Measurements from ENCODE around the gene RPAIN. TPM values are rescaled to one million over a fixed set of nuclear protein-coding genes. Genes with fewer than 3 reads are reported as not detected.

Gene RPAIN, protein sequence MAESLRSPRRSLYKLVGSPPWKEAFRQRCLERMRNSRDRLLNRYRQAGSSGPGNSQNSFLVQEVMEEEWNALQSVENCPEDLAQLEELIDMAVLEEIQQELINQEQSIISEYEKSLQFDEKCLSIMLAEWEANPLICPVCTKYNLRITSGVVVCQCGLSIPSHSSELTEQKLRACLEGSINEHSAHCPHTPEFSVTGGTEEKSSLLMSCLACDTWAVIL
- total RNA-seq, result 10 to 100 TPM; 28.2 to 37.3 TPM

DNA sequence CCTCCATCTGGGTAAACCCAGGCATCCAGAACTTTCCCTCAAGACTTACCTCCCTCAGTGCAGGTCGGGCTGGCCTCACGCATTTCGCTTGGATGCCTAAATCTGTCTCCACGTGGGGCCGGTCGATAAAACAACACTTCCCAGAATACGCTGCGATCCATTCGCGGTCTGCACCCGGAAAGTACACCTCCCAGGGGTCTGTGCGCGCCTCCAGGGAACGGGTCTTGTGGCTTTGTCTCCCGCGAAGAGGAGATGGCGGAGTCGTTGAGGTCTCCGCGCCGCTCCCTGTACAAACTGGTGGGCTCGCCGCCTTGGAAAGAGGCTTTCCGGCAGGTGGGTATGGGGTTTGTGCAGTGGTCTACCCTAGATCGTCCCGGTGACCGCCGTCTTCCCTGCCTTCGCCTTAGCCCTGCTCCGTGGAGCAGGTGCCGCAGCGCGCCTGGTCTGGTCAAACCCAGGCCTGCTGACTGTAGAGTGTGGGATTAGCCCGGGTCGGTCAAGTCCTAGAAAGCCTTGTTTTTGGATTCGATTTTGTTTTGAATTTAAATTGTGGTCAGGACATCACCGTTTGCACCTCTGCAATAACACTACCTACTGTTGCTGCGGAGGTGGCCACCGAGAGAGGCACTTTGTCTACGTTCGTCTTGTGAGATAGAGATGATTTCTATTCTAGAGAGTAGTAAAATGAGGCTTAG lies at the start of gene RPAIN:
Gene RPAIN, plus strand, starts transcription at position 224 of the 695 bp plus-strand sequence. Its CDS starts 29 bp downstream, at position 253.

DNA sequence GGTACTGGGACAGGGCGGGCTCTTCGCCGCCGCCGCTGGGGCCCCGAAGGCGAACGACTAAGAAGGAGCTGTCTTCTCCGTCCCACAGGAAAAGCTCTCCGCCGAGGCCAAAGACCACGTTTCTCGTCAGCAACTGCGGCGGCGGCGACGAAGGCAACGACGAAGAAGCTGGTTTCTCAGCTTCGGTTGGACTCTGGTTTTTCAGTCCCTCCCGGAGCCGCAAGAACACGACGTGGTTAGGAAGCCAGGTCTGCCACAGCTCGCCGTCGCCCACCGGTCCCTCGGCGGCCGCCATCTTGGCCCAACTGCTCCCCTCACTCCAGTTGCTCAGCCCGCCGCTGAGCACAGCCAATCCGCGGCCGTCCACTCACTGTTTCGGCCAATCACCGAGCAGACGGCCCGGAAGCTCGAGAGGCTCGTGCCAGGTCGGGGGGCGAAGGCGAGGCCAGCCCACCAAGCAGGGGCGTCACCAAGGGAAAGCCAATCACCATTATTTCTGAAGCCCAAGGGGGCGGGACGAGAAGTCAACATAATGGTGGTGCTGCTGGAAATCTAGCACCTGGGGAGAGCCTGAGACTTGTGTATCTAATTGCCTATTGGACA lies 525 bp upstream of the RPAIN start, which contains the start of gene NUP88:
Gene NUP88, minus strand, starts transcription at position 307 of the 603 bp plus-strand sequence. Its CDS starts 12 bp downstream, at position 295.

DNA sequence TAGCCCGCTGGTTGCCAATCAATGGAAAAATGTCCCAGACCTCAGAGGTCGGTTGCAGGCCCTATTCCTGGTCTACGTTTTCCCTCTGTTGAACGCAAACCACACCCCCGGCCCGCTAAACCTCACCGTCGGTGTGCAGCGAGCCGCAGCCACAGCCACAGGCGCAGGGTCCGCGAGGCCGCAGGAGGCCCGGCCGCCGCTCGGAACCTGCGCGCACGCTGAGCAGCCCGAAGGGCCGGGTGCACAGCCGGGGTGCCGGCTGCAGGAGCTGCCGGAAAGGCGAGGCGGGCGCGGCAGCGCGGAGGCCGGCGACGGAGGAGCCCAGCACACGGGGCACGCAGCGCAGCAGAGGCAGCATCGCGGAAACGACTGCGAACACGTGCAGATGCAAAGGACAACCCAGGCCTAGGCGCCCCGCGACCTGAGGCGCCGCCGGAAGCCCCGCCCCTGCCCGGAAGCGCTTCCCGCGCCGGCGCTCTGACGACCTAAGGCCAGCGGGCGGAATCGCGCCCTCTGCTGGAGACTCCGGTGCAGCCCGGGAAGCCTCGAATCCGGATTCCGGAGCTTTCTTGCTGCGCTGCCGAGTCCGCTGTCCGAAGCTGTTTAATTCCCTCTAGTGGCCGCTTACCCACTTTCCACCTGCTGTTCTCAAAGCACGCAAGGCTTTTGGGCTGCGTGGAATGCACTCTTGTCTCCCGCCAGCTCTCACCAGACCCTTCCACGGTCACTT lies 18.9 kb downstream of the RPAIN start, which contains the start of gene C1QBP:
Gene C1QBP, minus strand, starts transcription at position 440 of the 730 bp plus-strand sequence. Its CDS starts 82 bp downstream, at position 358.

Other genes with a start within 250 kb of the RPAIN start
- gene ZNF594, start 228.3 kb upstream of the RPAIN start, total RNA-seq, result 10 to 100 TPM; 11.4 to 14.3 TPM
- gene SCIMP, start 185.3 kb upstream of the RPAIN start, total RNA-seq, result not detected
- gene RABEP1, start 137.9 kb upstream of the RPAIN start, total RNA-seq, result 10 to 100 TPM; 35.4 to 35.6 TPM
- 100 to 1,000 TPM in 1 of 2 donors, 10 to 100 TPM in 1; 54.7 to 102 TPM for gene NUP88, start 520 bp upstream of the RPAIN start, total RNA-seq
- gene C1QBP, start 19.0 kb downstream of the RPAIN start, total RNA-seq, result 100 to 1,000 TPM; 178 to 431 TPM
- gene DHX33, start 48.8 kb downstream of the RPAIN start, total RNA-seq, result 10 to 100 TPM; 26.8 to 45.0 TPM
- gene DERL2, start 66.0 kb downstream of the RPAIN start, total RNA-seq, result 10 to 100 TPM; 21.3 to 30.6 TPM
- gene MIS12, start 66.4 kb downstream of the RPAIN start, total RNA-seq, result 10 to 100 TPM; 11.4 to 18.6 TPM
- 1 to 10 TPM in 1 of 2 donors, under 1 TPM in 1; 0.33 to 1.4 TPM for gene NLRP1, start 164.3 kb downstream of the RPAIN start, total RNA-seq

Measured in melanocyte of skin (primary cell).